D341Med (cell line): ENCODE data around the gene SLC9B1.
"Not testable (repeated sequence)": the region's sequence is repeated elsewhere in the genome, so short reads cannot be mapped to it uniquely, and the experiment has no call there.

Experiments
- DNase-seq: peaks from one replicate; pipeline ENCODE4 v3.0.0; 2012; ENCODE audit warnings: low spot score

SLC9B1 gene

GRCh38 chr4:103011378-103012025 lies 8.0 kb downstream of the SLC9B1 start:
- no peak for DNase-seq

GRCh38 chr4:103010804-103011203 lies 8.7 kb downstream of the SLC9B1 start:
- no peak for DNase-seq

DNA sequence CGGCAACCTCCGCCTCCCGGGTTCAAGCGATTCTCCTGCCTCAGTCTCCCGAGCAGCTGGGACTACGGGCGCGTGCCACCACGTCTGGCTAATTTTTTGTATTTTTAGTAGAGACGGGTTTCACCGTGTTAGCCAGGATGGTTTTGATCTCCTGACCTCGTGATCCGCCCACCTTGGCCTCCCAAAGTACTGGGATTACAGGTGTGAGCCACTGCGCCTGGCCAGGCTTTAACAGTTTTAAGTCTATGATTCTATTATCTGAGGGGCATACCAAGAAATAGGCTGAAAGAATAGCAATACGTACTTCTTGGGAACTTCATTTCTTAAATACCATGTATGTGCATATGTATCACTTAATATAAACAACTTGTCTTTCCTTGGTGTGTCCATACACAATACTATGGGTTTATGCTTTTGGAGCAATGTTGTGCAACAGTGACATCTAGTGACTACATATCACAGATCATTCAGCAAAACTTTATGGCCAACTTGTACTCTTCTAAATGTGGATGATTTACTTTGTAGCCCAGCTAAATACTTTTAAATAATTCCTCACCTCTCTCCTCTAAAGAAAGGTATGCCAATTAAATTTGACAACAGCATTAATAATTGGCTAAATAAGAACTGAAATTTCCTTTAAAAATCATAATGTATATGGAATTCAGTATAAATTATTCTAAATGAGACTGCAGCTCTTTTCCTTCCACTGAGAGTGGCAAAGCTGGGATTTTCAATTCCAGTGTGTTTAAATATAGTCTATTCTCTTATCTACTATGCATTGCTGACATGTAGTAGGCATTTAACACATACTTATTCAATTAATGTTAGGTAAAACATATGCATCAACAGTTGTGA lies 10.4 kb downstream of the SLC9B1 start:
- DNase-seq: peak; percentile 41

GRCh38 chr4:103002551-103002950 lies 17.0 kb downstream of the SLC9B1 start:
- no peak for DNase-seq

GRCh38 chr4:102994803-102995202 lies 24.7 kb downstream of the SLC9B1 start:
- no peak for DNase-seq

DNA sequence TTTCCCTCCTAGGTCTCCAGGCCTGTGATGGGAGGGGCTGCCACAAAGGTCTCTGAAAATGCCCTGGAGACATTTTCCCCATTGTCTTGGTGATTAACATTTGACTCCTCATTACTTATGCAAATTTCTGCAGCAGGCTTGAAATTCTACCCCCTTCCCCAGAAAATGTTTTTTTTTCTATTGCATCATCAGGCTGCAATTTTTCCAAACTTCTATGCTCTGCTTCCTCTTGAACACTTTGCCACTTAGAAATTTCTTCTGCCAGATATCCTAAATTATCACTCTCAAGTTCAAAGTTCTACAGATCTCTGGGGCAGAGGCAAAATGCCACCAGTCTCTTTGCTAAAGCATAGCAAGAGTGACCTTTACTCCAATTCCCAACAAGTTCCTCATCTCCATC lies 25.5 kb downstream of the SLC9B1 start:
- not testable (repeated sequence) for DNase-seq

DNA sequence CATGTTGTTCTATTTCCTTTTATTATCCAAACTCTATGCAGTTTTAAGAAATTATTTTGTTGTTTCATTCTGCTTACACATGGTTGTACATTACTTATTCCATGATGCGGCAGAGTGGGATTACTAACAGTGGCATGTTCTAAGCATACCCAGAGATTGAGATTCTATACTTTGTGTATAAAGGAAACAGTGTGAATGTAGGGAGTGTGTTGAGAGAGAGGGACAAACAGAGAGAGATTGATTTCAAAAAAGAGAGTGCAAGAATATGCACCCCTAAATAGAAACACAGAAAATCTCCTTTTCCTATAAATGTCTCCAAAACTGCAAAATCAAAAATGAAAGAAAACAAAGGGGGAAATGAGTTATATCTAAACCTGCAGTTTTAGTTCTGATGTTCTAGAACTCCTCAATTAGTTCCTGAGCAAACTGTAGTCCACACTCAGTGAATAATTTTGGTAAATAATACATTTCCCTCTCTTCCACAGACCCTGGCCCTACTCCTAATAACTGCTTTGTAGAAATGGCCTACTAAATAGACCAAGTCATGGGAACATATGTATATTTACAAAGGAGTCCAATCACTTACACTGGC lies 31.0 kb downstream of the SLC9B1 start:
- DNase-seq: no peak

DNA sequence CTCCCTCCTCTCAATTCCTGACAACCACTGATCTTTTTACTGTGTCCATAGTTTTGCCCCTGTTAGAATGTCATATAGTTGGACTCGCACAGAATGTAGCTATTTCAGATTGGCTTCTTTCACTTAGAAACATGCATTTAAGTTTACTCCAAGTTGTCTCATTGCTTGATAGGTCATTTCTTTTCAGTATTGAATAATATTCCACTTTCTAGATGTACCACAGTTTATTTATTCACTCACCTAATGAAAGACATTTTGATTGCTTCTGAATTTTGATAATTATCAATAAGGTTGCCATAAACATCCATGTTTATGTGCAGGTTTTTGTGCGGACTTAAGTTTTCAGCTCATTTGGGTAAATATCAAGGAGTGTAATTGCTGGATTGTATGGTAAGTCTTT lies 38.5 kb downstream of the SLC9B1 start:
- no peak for DNase-seq

DNA sequence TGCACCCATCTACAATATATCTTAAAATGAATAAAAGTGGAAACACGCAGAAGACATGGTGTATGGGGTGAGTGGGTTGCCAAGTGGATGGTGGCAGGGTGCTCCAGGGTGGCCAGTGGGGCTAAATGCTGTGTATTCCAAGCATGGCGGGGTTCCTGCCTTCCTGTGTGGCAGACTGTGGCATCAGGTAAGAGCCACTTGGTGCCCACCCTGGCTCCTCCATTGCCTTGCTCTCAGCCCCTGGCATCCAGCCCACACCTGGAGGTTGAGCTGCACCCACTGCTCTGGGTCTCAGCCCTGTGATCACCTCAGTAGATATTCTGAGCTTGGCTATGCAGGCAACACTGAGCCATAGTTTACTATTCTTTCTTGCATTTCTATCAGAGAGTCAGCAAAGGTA lies 57.7 kb downstream of the SLC9B1 start:
- not testable (repeated sequence) for DNase-seq

DNA sequence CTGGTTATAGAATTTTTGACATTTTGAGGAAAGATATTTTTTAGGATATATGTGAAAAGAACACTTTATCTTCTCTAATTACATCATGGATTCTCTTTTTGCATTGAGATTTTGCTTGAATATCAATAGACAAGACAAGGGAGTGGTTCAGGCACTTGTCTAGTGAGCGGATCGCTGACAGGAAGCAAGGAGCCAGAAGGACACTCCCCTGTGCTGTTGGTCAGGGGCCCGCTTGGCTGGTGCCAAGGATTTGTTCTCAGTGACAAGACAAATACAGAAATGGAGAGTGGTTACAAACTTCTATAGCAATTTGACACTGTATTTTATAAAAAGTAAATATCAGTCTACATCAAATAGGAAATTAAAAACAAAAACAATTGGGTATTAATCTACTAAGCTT lies 60.0 kb downstream of the SLC9B1 start:
- DNase-seq: no peak

- DNase-seq: no peak
Measured at GRCh38 chr4:102945066-102945465, 74.4 kb downstream of the SLC9B1 start.

GRCh38 chr4:102938063-102938462 lies 81.4 kb downstream of the SLC9B1 start:
- not testable (repeated sequence) for DNase-seq

- no peak for DNase-seq
Measured at GRCh38 chr4:102935716-102936115, 83.8 kb downstream of the SLC9B1 start.

DNA sequence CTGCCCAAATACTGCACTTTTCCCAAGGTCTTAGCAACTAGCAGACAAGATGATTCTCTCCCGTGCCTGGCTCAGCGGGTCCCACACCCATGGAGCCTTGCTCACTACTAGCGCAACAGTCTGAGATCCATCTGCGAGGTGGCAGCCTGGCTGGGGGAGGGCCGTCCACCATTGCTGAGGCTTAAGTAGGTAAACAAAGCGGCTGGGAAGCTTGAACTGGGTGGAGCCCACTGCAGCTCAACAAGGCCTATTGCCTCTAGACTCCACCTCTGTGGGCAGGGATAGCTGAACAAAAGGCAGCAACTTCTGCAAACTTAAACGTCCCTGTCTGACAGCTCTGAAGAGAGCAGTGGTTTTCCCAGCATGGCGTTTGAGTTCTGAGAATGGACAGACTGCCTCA lies 99.8 kb downstream of the SLC9B1 start:
- DNase-seq: not testable (repeated sequence)

DNA sequence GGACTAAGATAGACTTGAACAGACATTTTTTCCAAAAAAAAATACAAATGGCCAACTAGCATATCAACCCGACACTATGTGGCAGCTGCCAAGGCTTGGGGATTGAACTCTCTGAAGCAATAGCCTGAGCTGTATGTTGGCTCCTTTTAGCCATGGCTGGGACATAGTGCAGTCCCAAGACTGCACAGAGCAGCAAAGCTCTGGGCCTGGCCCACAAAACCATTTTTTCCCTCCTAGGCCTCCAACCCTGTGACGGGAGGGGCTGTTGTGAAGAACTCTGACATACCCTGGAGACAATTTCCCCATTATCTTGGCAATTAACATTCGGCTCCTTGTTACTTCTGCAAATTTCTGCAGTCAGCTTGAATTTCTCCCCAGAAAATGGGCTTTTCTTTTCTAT lies 100.6 kb downstream of the SLC9B1 start:
- DNase-seq: no peak

DNA sequence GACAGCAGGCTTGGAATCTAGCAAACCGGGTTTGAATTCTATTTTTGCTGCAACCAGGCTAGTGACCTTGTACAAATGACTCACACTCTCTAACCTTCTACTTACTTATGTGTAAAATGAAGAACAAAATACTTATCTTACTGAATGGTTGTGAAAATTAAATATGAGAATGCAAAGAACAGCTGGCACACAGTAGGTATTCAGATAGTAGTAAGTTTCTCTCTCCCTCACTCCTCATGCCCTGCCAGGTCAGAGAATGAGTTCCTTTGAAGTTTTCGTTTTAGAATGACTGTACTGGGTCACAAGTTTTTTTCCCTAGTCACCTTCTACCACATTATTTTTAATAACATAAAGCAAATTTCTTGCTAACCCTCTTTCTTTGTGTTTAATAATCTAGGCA lies 117.7 kb downstream of the SLC9B1 start:
- DNase-seq: no peak

DNA sequence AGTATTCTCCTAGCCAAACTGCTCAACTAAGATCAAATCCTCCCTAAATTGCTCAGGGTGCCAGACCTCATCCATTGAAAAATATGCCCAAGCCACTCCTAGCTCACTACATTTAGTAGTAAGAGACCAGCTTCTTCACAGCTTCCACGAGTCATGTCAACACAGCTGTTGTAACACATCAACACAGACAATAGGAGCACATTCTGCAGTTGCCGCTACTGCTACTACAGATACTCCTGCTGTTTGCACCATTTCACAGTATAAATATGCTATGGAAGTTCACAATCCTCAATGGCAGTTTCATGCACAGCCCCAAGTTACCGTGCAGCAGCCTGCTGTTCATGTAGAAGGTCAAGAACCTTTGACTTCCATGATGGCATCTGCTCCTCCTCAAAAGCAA lies 121.9 kb downstream of the SLC9B1 start:
- not testable (repeated sequence) for DNase-seq

- DNase-seq: not testable (repeated sequence)
Measured at GRCh38 chr4:102896547-102896946, 123.0 kb downstream of the SLC9B1 start.

GRCh38 chr4:102889866-102890265 lies 129.6 kb downstream of the SLC9B1 start:
- DNase-seq: not testable (repeated sequence)

DNA sequence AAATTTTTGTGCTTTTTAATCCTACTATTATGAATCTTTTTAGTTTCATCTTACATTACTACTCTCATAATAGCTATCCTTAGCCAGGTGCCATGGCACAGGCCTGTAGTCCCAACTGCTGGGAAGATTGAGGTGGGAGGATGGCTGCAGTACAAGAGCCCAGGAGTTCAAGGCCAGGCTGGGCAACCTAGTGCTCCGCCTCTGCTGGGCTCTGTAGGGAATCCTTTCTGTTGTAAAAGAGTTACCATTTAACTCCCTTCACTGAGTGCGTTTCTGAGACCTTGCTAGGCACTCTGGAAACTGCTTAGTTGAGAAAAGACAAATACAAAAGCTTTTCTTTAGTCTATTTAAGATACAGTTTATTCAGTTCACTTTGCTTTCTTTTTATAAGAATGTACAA lies 130.9 kb downstream of the SLC9B1 start:
- DNase-seq: not testable (repeated sequence)

GRCh38 chr4:102883278-102883677 lies 136.2 kb downstream of the SLC9B1 start:
- DNase-seq: no peak

DNA sequence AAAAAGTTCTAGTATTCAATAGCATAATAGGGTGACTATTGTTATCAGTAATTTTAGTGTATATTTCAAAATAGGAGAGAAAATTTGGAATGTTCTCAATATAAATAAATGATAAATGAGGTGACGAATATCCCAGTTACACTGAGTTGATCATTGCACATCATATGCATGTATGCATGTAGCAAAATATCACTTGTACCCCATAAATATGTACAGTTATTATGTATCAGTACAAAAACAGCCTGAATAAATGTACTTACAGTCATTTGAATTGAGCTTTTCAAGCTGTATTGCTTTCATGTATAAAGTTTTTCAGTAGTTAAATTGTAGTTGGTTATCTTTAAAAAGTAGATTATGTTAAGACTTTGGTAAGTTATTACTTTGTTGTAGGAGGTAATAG lies 138.2 kb downstream of the SLC9B1 start:
- DNase-seq: no peak

- DNase-seq: no peak
Measured at GRCh38 chr4:102878901-102879300, 140.6 kb downstream of the SLC9B1 start.
